HG02870 (cell line): Measurements from ENCODE around the gene MRPL48.
A peak's percentile ranks its signal among the peaks of the same experiment; 100 is the strongest.
"Not testable (repeated sequence)": the region's sequence is repeated elsewhere in the genome, so short reads cannot be mapped to it uniquely, and the experiment has no call there.

ENCODE experiments used
- ATAC-seq: cut with Tn5 transposase; IDR thresholded peaks from one replicate; pipeline ENCODE4 v1.9.1; 2021; ENCODE audit warnings: mild to moderate bottlenecking, moderate library complexity; ENCODE audit not compliant: unreplicated experiment

The MRPL48 gene

GRCh38 chr11:73838443-73839122, 50.9 kb downstream of the MRPL48 start:
- no peak for ATAC-seq

DNA sequence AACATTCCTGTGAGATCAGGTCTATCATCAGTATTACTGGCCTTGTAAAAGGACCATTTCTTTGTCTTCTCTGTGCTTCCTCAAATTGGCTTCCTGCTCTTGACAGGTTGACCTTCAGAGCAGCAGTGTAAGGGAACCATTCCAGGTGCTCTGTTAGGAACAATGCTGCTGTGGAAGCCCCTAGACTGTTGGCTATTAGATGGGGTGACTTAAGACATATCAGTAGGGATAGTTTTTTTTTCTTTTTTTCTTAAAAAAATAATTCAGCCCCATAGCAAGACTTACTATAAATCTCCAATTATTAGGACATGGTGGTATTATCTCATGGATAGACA, 51.4 kb downstream of the MRPL48 start:
- no peak for ATAC-seq

GRCh38 chr11:73851046-73851764, 63.5 kb downstream of the MRPL48 start:
- ATAC-seq: no peak

- ATAC-seq: no peak
Observed at GRCh38 chr11:73852049-73852448, 64.4 kb downstream of the MRPL48 start.

DNA sequence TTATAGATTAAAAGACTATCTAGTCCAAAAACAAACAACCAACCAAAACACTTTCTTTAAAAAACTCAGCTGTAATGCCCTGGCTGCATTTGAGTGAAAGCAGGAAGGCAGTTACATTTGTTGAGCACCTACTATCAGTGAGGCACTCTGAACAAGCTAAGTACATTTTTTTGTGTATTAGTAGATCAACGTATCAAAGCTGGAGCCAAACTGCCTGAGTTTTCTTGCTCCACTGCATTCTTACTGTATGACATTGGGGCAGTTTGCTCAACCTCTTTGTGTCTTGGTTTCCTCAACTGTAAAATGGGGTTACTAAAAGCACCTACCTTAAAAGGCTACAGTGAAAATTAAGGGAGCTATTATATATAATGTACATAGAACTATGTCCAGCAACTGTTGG, 67.0 kb downstream of the MRPL48 start:
- no peak for ATAC-seq

- ATAC-seq: no peak
Observed at GRCh38 chr11:73856031-73856567, 68.4 kb downstream of the MRPL48 start.

DNA sequence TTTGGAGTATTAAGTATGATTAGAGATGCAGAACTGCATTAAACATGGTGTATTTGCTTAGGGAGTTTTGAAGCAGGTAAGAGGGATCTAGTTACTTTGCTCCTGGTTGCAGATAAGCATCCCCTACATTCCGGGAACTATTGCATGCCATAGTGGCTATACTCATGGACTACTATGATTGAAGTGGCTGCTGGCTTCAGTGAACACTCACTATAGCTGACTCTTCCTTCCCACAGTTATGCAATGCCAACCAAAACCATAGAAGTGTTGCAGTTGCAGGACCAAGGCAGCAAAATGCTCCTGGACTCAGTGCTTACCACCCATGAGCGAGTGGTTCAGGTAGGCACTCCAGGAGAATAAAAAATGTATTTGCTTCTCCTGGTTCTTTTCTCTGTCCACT, 72.0 kb downstream of the MRPL48 start:
- ATAC-seq: no peak

DNA sequence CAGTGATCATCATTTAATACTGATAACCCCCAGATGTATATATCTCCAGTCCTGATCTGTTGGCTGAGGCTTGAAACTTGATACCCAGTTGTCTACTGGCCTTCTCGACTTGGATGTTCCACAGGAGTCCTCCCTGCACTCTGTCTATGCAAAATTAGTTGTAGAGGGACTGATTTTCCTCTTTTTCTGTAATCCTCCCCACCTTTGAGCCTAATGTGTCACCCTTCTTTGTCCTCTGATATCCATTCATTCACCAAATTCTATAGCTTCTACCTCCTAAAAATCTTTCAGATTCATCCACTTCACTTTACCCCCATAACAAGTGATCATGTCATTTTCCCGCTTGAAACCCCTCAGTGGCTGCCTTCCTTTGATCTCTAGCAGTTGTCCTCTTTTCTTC, 72.5 kb downstream of the MRPL48 start:
- no peak for ATAC-seq

DNA sequence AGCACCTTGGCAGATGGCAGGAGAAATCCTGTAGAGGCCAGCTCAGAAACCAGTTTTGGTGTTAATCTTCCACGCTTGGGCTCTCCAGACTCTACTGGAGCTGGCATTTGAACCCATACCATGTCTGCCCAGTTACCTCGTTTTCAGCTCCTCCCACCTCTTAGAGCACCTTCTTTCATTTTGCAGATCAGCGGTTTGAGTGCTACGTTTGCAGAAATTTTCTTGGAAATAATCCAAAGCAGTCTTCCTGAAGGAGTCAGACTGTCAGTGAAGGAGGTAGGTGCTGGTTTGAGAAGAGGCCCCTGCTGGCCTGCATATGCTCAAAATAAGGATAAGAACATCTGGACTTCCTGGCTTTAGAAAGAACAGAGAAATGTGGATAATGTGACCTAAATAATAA, 75.3 kb downstream of the MRPL48 start:
- ATAC-seq: no peak

- no peak for ATAC-seq
Observed at GRCh38 chr11:73866095-73866579, 78.5 kb downstream of the MRPL48 start.

DNA sequence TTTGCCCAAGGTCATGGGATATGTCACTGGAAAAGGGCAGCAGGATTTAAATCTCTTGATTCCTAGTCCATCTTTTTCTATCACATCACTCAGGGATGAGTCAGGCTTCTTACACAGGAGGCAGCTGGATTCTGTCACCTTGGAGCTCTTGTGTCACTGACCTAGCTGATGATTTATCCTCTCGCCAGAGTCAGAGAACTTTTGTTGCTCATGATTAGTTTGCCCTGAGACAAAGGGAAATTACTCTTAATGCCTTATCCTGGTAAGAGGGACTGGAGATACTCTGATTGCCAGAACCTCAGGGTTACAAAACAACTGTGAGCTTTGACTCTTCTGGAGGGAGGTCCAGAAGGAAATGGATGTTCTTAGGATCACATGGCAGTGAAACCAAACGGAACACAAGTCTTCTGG, 78.9 kb downstream of the MRPL48 start:
- ATAC-seq: no peak

GRCh38 chr11:73869332-73869949, 81.8 kb downstream of the MRPL48 start:
- ATAC-seq: no peak

GRCh38 chr11:73870261-73870660, 82.6 kb downstream of the MRPL48 start:
- ATAC-seq: no peak

GRCh38 chr11:73872749-73873357, 85.2 kb downstream of the MRPL48 start:
- ATAC-seq: no peak

- no peak for ATAC-seq
Observed at GRCh38 chr11:73875380-73875779, 87.7 kb downstream of the MRPL48 start.

GRCh38 chr11:73875840-73876239, 88.2 kb downstream of the MRPL48 start:
- ATAC-seq: no peak

DNA sequence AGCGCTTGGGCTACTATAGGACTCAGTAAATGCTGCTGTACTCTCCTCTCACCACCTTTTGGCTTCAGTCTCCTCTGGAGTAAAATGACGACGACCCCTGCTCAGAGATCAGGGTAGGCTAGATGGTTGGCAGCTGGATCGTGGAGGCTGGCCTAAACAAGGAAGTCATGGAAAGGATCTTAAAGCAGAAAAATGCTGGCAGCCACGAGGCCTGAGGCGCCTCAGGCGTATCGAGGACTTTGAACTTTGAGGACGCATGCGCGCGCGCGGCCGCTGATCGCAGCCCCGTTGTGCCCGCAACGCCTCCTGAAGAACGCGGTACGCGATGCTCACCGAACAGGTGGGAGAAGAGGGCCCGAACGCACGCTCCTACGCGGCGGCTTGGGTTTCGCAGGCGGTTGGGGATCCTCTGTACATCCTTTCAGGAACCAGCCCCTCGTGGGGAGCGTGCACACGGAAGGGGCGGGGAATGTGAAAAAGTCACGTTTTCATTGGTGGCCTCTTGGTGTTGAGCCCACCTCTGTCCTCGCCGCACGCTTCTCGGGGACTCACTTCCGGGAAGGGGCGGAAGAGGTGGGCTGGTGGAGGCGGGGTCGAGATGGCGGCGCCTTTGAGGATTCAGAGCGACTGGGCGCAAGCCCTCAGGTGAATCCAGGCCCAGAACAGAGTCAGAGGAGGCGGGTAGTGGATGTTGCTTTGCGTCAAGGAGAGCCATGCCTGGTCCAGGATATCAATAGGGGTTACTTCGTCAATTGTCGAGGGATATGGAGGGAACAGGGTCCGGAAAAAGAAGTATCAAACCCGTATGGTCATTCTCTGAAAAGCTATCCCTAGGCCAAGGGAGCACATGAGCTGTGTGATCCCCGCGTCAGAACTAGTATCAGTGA, 89.0 kb downstream of the MRPL48 start, which contains the start of the genes COA4 and PAAF1:
TSS of gene COA4 (minus strand) at position 423 of the 887 bp plus-strand sequence. CDS start 3,468 bp downstream, outside the sequence.
TSS of gene PAAF1 (plus strand) at position 576 of the 887 bp plus-strand sequence. CDS start at position 599, 23 bp downstream.
- peak; percentile 96 for ATAC-seq

GRCh38 chr11:73878771-73879170, 91.1 kb downstream of the MRPL48 start:
- no peak for ATAC-seq

DNA sequence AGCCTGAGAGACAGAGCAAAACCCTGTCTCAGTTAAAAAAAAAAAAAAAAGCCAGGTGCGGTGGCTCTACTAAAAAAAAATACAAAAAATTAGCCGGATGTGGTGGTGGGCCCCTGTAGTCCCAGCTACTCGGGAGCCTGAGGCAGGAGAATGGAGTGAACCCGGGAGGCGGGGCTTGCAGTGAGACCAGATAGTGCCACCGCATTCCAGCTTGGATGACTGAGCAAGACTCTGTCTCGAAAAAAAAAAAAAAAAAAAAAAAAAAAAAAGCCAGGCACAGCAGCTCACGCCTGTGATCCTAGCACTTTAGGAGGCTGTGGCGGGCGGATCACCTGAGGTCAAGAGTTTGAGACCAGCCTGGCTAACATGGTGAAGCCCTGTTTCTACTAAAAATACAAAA, 92.8 kb downstream of the MRPL48 start:
- ATAC-seq: not testable (repeated sequence)

DNA sequence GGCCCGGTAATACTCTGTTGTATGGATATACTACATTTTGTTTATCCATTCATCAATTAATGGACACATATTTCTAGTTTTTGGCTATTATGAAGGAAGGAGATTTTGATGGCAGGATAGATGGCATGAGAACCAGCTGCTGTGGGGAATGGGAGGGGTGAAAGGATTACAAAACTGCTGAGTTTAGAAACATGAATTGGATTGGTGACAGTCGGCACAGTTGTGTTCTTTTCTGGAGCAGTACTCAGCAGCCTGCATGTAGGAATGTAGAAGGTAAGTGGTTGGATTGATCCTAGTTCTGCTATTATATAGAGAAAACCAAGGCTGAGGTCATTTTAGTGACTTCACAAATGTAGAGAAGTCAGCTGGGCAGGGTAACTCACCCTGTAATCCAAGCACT, 96.2 kb downstream of the MRPL48 start:
- ATAC-seq: no peak
